ENCODE measurements around the gene RFTN1. TPM values are rescaled to one million over a fixed set of nuclear protein-coding genes. Genes with fewer than 3 reads are reported as not detected.
A peak's percentile ranks its signal among the peaks of the same experiment; 100 is the strongest.

Gene RFTN1
- total and polyA plus RNA-seq, 10 of the 15 experiments (the other 5 are each of a cell fraction or from before 2014, with no cell fraction given): 20.6 to 213 (median 147) TPM

- TF ChIP-seq ZBTB40 (IDR thresholded peaks at IDR 0.05; ENCODE audit: borderline replicate concordance): no peak
- TF ChIP-seq USF2 (IDR thresholded peaks at IDR 0.05; ENCODE audit: borderline replicate concordance, low read depth, low read length): no peak
- TF ChIP-seq ETV6 (conservative IDR thresholded peaks at IDR 0.05 in 1 of 2, IDR thresholded peaks at IDR 0.05 in 1 of 2; ENCODE audit: borderline replicate concordance in 1 of 2, low read depth in 1 of 2): peak in 1 of 2 experiments; percentile 43; a peak in 1 of 4 replicates
- peak; percentile 67; the same call in 1 of the 2 replicates for TF ChIP-seq TCF12 (IDR thresholded peaks at IDR 0.05; ENCODE audit: low read depth, low read length)
- TF ChIP-seq USF1 (IDR thresholded peaks at IDR 0.05; ENCODE audit: borderline replicate concordance, extremely low read length, insufficient read depth, low read depth, low read length): no peak
- no peak for TF ChIP-seq ZNF24 (IDR thresholded peaks at IDR 0.05)
- peak; percentile 40; the same call in 1 of the 2 replicates for TF ChIP-seq POLR2A (IDR thresholded peaks at IDR 0.05; ENCODE audit: low read depth, low read length)
- TF ChIP-seq ZBED1 (IDR thresholded peaks at IDR 0.05; ENCODE audit: borderline replicate concordance): peak; percentile 40; the same call in 1 of the 2 replicates
- TF ChIP-seq ZZZ3 (IDR thresholded peaks at IDR 0.05; ENCODE audit: control insufficient read depth, insufficient read length, low read depth): no peak
- TF ChIP-seq FOS (IDR thresholded peaks at IDR 0.05; ENCODE audit: borderline replicate concordance, extremely low read depth, insufficient read length): no peak
- TF ChIP-seq HDAC2 (IDR thresholded peaks at IDR 0.05): no peak
- TF ChIP-seq ATF7 (IDR thresholded peaks at IDR 0.05; ENCODE audit: low read depth): no peak
- TF ChIP-seq SMC3 (IDR thresholded peaks at IDR 0.05; ENCODE audit: borderline replicate concordance, low read length): no peak
- peak in 1 of 3 experiments; percentile 16; a peak in 1 of 6 replicates for TF ChIP-seq CTCF (IDR thresholded peaks at IDR 0.05 in 2 of 3, conservative IDR thresholded peaks at IDR 0.05 in 1 of 3; ENCODE audit: control insufficient read depth in 2 of 3, extremely low read depth in 1 of 3, insufficient read depth in 1 of 3, low read depth in 3 of 3, low read length in 3 of 3)
- peak; percentile 63 for TF ChIP-seq JUNB (IDR thresholded peaks at IDR 0.05)
These were observed 3.4 kb upstream of the RFTN1 start (continued) for GRCh38 chr3:16516695-16517481.
